HepG2 (cell line): Measurements from ENCODE around the gene PCDHGA5. TPM values are rescaled to one million over a fixed set of nuclear protein-coding genes. Genes with fewer than 3 reads are reported as not detected.
A peak's percentile ranks its signal among the peaks of the same experiment; 100 is the strongest.

ENCODE experiments used
- ARHGAP35 ChIP-seq: sonication (generic); formaldehyde crosslinking; IDR thresholded peaks from 2 replicates; pipeline ENCODE4 v1.9.0; 2022; ENCODE audit warnings: mild to moderate bottlenecking, inconsistent platforms, moderate library complexity, missing genetic modification reagents, borderline replicate concordance
- ASH2L ChIP-seq: fragments of 300-600, 200-600 bp; sonication (generic); IDR thresholded peaks from 2 replicates; pipeline ENCODE4 v1.7.0; 2017; ENCODE audit warnings: low read depth, mild to moderate bottlenecking, moderate library complexity, mixed read lengths, low read length; ENCODE audit not compliant: insufficient read length
- ATF6 ChIP-seq: sonication (generic); formaldehyde crosslinking; conservative IDR thresholded peaks from 2 replicates; pipeline ENCODE4 v1.4.0; 2020; ENCODE audit warnings: missing genetic modification reagents
- FLYWCH1 ChIP-seq: sonication (generic); formaldehyde crosslinking; IDR thresholded peaks from 2 replicates; pipeline ENCODE4 v1.8.1; 2023; ENCODE audit warnings: mild to moderate bottlenecking, missing genetic modification reagents
- HDAC2 ChIP-seq: sonication (generic); formaldehyde crosslinking; IDR thresholded peaks from 2 replicates; pipeline ENCODE4 v1.4.0; 2020; ENCODE audit warnings: missing genetic modification reagents
- HHEX ChIP-seq: IDR thresholded peaks from 2 replicates; pipeline ENCODE4 v1.6.1; 2016; ENCODE audit warnings: control low read depth
- HMG20A ChIP-seq: IDR thresholded peaks from 2 replicates; pipeline ENCODE4 v1.6.1; 2016; ENCODE audit warnings: borderline replicate concordance
- HOXD1 ChIP-seq: sonication (generic); formaldehyde crosslinking; IDR thresholded peaks from 2 replicates; pipeline ENCODE4 v1.5.0; 2020; ENCODE audit warnings: missing genetic modification reagents
- ZNF574 ChIP-seq: sonication (generic); formaldehyde crosslinking; IDR thresholded peaks from 2 replicates; pipeline ENCODE4 v1.4.0; 2020; ENCODE audit warnings: missing genetic modification reagents
- ZNF678 ChIP-seq: sonication (generic); formaldehyde crosslinking; IDR thresholded peaks from 2 replicates; pipeline ENCODE4 v1.4.0; 2020; ENCODE audit warnings: mild to moderate bottlenecking, missing genetic modification reagents
- polyA plus RNA-seq, 8 experiments: library from polyadenylated mRNA; depleted of rRNA in 3 of 8; stranded (reverse) in 7 of 8; unstranded in 1 of 8; fragments of >200 nt; fragmentation: Illumina TruSeq in 4 of 8; extraction: Trizol in 4 of 8; gene quantifications; 2 replicates each; pipeline versions ENCODE4 v1.2.1 to v1.2.3, GENCODE V29; 2011 to 2016; ENCODE audit warnings: low read depth in 4 of 8, missing spikeins in 1 of 8, mixed read lengths in 1 of 8; ENCODE audit not compliant: insufficient read depth in 1 of 8
- total RNA-seq, 5 experiments: library from RNA; depleted of rRNA; stranded (reverse); fragments of >200 nt; fragmentation: Illumina TruSeq; extraction: Trizol; gene quantifications; 2 replicates each; pipeline ENCODE4 v1.2.3, GENCODE V29; 2016; ENCODE audit warnings: low read depth in 1 of 5
- TF ChIP-seq, protein P1 (sequence below): sonication (generic); formaldehyde crosslinking; IDR thresholded peaks from 2 replicates; pipeline ENCODE4 v1.8.1; 2023; ENCODE audit warnings: missing genetic modification reagents, mild to moderate bottlenecking, borderline replicate concordance

The PCDHGA5 gene
- total and polyA plus RNA-seq, 2 of the 13 experiments (the other 11 are each of a cell fraction or from before 2014, with no cell fraction given): 0.27 to 0.32 TPM

DNA sequence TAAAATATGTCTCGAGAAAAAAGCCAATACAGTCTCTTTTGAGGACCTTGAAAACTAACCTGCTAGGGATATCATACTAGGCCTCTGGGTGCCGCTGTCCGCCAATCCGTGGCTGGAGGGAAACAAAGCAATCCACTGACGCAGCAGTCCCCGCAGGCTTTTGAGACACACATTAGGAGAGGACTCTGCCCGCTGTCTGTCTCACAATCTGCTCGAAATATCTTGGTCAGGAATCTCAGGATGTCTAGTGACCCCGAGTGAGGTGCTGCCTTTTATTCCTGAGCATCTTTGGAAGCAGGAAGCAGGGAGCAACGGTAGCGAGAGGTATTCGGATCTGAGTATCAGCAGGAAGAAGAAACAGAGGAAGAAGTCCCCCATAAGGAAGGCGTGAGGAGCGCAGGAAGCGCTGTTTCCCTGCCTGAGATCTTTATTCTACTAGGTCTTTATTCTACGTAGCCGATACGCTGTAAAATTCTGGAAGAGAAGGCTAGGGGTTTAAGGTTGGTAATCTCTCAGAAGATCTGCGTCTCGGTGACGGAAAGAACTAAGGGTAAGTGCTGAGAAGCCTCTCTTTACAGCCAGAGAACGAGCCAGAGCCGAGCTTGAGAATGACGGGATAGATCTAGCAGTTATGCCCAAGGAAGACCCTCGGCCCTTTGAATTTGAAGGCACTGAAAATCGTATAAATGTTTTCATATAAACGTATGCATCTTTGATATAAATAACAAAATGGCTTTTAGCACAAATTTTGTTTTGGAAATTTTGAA lies 37.7 kb upstream of the PCDHGA5 start (continued):
- TF ChIP-seq ZNF678 (CRISPR knock-in tag) (no peak), HOXD1 (no peak), HHEX (CRISPR knock-in tag) (no peak), HDAC2 (CRISPR knock-in tag) (no peak), FLYWCH1 (CRISPR knock-in tag) (no peak), HMG20A (no peak), ARHGAP35 (CRISPR knock-in tag) (no peak), ATF6 (CRISPR knock-in tag) (no peak), ASH2L (peak; percentile 32), ZNF574 (CRISPR knock-in tag) (peak; percentile 37; the same call in 1 of the 2 replicates)
- TF ChIP-seq, protein P1, sequence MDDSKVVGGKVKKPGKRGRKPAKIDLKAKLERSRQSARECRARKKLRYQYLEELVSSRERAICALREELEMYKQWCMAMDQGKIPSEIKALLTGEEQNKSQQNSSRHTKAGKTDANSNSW: no peak
